Stimulated activated CD8-positive, alpha-beta memory T cell treated with anti-CD3 and anti-CD28 coated beads, Interleukin-15, amount 100 ng/mL, for 1 hour (primary cell): Measurements from ENCODE around the gene TKTL1.
A peak's percentile ranks its signal among the peaks of the same experiment; 100 is the strongest.
"Not testable (repeated sequence)": the region's sequence is repeated elsewhere in the genome, so short reads cannot be mapped to it uniquely, and the experiment has no call there.

ENCODE experiments used
- DNase-seq: peaks from one replicate; pipeline ENCODE4 v3.0.0-alpha.2; 2020; ENCODE audit warnings: low read depth

TKTL1 gene, protein sequence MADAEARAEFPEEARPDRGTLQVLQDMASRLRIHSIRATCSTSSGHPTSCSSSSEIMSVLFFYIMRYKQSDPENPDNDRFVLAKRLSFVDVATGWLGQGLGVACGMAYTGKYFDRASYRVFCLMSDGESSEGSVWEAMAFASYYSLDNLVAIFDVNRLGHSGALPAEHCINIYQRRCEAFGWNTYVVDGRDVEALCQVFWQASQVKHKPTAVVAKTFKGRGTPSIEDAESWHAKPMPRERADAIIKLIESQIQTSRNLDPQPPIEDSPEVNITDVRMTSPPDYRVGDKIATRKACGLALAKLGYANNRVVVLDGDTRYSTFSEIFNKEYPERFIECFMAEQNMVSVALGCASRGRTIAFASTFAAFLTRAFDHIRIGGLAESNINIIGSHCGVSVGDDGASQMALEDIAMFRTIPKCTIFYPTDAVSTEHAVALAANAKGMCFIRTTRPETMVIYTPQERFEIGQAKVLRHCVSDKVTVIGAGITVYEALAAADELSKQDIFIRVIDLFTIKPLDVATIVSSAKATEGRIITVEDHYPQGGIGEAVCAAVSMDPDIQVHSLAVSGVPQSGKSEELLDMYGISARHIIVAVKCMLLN

DNA sequence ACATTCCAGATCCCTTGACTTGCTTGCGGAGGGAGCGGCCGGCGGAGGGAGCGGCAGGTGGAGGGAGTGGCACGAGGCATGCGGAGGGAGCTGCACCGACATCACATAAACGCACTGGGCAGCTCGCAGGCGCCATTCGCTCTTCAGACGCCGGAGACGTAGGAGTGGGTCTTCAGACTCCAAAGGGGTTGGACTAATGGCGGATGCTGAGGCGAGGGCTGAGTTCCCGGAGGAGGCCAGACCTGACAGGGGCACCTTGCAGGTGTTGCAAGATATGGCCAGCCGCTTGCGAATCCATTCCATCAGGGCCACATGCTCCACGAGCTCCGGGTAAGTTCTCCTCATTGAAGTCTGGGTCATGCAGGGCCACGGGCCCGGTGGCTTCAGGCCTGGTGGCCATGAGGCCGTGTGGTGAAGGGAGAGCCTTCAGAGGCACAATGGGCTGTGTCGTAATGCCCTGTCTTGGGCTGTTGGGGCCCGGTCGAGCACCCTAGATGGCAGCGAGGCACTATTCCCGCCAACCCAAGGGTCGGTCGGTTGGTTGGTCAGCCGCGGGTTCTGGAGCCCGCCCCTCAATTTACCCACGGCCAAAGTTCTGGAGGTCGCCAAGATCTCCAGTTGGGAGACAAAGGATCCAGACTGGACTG is at the start of gene TKTL1:
Gene TKTL1, plus strand, starts transcription at position 132 of the 647 bp plus-strand sequence. Its CDS starts 65 bp downstream, at position 197.
- no peak for DNase-seq

DNA sequence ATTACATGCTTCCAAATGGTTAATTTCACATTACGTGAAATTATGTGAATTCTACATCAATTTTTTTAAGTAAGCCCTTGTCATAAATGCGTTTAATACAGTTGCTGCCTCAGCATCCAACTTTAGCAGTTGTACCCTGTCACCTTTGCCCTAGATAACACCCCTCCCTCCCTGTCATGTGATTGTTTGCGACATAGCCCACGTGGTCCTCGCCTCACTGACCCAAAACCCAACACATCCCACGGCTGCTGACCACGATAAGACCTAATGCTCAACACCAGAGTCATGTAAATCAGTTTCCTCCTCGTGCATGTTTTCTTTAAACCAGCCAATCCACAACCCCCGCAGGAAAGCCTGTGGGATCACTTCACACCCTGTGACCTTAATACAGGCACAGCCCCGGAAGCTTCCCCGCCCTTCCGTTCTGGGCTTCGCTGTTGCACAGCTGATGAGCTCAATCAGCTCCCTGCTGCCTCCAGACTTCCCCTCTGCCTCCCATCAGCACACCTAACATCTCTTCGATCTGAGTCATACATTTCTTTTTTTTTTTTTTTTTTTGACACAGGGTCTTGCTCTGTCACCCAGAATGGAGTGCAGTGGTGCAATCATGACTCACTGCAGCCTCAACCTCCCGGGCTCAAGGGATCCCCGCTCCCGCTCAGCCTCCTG is 48.1 kb upstream of the TKTL1 start:
- DNase-seq, result not testable (repeated sequence)

DNA sequence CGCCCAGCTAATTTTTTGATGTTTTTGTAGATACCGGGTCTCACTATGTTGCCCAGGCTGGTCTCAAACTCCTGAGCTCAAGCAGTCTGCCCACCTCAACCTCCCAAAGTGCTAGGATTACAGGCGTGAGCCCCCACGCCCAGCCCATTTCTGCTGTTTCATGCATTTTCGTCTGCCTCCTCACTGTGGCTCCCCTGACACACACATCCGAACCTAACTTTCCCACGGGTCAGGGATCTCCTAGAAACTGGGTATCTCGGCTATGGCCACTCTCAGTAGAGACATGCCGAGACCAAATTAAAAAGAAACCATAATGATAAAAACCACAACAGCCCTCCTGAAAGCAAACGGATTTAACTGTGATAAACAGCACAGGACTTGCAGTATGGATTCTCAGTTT is 47.5 kb upstream of the TKTL1 start:
- DNase-seq, result not testable (repeated sequence)

DNA sequence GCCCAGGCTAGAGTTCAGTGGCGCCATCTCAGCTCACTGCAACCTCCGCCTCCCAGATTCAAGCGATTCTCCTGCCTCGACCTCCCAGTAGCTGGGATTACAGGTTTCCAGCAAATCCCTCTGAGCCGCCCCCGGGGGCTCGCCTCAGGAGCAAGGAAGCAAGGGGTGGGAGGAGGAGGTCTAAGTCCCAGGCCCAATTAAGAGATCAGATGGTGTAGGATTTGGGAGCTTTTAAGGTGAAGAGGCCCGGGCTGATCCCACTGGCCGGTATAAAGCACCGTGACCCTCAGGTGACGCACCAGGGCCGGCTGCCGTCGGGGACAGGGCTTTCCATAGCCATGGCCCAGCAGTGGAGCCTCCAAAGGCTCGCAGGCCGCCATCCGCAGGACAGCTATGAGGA is 38.3 kb upstream of the TKTL1 start, which contains the start of gene OPN1MW3:
Gene OPN1MW3, plus strand, starts transcription at position 301 of the 400 bp plus-strand sequence. Its CDS starts 38 bp downstream, at position 339.
- DNase-seq, result not testable (repeated sequence)

DNA sequence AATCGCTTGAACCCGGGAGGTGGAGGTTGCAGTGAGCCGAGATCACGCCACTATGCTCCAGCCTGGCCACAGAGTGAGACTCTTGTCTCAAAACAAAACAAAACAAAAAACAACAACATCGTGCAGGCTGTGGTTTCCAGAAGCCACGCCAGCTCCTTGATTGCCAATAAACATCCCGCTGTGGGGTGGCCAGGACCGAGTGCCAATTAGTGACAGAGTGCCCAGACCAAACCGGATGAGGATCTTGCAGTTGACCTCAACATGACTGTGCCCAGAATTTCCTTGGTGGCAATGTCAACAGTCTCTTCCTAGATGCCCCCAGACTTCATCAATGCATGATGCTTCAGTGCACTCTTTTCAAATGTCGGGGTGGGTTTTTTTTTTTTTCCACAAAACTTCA is 36.9 kb upstream of the TKTL1 start:
- not testable (repeated sequence) for DNase-seq

DNA sequence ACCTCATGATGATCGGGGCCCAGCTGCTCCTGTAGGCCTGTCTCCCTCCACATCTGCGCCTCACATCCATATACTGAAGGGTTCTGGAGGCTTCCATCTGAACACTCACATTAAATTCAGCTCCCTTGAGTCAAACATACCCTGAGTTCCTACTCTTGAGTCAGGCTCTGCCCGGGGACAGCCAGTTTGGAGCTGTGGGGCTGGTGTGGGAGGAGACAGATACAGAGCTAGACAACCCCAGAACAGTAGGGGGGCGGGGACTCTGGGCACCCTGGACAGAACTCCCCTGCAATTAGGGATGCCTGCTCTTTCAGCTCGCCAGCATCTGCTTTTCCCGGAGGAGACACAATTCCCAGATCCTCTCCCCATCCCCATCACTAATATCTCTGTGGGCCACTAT is 32.5 kb upstream of the TKTL1 start:
- not testable (repeated sequence) for DNase-seq

DNA sequence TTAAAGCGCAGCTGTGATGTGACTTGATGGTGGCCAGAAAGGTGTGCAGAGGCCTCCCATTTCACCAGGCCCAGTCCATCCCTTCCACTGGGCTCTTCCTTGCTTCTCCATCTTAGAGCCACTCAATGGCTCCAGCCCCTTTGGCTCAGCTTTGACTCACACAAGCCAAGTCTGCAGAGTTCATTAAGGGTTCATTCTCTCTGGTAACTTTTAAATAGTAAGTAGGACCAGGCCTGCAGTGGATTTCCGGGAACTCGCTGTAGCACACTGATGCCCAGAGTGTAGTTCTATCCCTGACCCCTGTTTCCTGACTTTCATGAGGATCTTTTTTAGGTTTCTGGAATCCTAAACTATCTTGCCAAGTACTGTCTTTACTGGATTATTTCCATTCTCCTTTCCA is 26.4 kb upstream of the TKTL1 start:
- DNase-seq, result not testable (repeated sequence)

GRCh38 chrX:154284489-154285338 is 10.9 kb upstream of the TKTL1 start:
- not testable (repeated sequence) for DNase-seq

DNA sequence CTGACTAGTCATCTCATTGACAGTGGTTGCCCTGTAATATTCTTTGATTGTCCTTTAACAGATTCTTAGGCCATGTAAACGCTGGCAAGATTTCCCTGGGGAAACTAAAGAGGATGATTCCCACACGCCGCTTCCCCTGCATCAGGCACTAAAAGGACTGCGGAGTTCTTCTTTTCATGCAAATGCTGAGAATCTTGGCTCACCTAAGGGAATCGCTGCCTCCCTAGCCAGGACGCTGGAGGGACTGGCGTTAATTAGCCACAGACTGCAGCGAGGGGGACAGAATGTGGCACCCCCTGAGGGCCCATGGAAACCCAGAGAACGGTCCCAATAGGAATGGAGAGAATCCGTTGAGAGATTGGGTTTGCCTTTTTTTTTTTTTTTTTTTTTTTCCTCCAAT is 9.2 kb upstream of the TKTL1 start:
- DNase-seq, result not testable (repeated sequence)

DNA sequence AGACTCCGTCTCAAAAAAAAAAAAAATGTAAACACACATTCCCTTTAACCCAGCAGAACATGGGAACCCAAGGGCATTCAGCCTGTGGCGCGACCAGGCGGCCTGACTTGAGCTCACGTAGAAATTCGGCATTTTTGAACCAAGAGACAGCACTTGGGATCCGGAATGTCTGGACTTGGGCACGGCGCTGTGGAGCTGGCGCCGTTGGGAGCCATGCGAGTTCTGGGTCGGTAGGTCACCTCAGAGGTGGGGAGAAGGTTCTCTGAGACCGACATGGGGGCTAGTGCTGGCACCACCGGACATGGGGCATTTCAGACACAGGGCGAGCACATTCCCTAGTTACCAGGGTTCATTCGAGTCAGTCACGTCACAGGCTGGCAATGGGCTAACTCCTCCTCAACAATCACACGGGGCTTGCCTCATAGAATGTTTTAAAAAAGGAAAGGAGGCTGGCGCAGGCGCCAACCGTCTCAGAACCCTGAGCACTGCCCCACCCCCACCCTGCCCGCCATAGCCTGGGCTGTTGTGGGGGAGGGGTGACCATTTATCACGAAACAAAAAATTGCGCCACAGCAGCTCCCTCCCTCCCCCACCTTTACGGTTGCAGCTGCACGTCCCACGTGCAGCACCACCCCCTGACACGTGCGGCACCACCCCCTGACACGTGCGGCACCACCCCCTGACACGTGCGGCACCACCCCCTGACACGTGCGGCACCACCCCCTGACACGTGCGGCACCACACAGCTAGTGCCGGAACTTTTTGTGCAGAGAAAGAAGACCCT is 612 bp upstream of the TKTL1 start, which contains the start of gene TEX28:
Gene TEX28, minus strand, starts transcription at position 334 of the 784 bp plus-strand sequence. CDS start 3,007 bp downstream, outside the sequence.
- no peak for DNase-seq

GRCh38 chrX:154296731-154297130 is 1.1 kb downstream of the TKTL1 start:
- no peak for DNase-seq

GRCh38 chrX:154298312-154298711 is 2.7 kb downstream of the TKTL1 start:
- DNase-seq, result no peak

DNA sequence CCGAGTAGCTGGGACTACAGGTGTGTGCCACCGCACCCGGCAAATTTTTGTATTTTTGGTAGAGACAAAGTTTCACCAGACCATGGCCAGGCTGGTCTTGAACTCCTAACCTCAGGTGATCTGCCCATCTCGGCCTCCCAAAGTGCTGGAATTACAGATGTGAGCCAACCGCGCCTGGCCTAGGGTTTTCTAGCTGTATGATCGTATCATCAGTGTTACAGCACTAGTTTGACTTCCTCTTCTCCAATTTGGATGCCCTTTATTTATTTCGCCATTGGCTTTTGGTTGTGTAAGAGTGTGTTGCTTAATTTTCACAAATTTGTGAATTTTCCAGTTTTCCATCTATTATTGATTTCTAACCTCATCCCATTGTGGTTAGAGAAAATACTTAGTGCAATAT is 5.2 kb downstream of the TKTL1 start:
- DNase-seq, result no peak

- not testable (repeated sequence) for DNase-seq
These were observed 7.4 kb downstream of the TKTL1 start for GRCh38 chrX:154302998-154303397.

DNA sequence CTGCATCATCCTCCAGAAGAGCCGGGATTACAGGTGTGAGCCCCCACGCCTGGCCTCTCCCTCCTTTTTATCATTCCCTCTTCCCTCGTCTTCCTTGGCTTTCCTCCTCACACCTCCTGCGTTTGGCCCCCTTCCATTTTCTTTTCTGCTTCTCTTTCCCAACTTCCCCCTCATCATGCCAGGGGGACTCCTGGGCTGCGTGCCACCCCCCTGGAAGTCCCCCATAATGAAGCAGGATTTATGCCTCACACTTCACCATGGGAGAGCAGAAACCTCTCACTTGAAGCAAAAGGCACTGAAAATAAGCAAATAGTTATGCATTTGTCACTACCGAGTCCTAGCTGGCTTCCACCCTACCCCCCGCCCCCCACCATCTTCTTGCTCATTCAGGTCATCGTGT is 7.9 kb downstream of the TKTL1 start:
- DNase-seq, result no peak

DNA sequence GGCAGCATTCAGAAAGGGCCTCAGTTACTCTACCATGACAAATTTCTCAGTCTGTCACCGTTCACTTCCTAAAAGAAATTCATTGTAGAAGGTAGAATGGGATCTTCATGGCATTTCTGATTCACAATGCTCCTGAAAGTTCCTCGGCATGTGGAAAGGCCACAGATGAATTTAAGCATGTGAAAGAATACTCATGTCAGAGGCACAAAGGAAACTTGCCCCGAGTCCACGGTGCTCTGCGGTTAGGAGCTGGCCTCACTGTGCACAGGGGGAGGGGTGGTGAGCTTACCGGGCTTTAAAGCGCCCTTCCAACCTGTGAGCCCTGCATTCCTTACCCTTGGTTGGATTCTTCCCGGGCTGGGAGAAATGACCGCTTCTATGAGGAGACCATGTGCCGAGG is 9.3 kb downstream of the TKTL1 start:
- DNase-seq, result no peak

- no peak for DNase-seq
These were observed 10.1 kb downstream of the TKTL1 start for GRCh38 chrX:154305541-154306205.

DNA sequence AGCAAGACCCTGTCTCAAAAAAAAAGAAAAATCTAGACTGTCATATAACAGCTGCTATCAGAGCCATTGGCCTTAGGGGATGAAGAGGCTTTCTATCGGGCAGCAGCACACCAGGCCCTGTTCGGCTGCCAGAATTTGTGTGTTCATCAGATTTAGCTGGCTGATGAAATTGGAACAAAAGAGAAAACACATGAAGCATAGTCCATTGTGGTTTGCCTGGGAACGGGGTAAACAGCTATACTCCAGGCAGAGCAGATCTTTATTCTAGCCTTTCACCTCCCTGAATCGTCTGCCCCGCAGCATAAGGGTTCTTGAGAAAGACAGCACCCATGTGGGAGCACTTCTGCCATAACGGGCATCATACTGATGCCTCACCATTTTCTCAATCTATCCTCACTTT is 11.6 kb downstream of the TKTL1 start:
- DNase-seq, result no peak

DNA sequence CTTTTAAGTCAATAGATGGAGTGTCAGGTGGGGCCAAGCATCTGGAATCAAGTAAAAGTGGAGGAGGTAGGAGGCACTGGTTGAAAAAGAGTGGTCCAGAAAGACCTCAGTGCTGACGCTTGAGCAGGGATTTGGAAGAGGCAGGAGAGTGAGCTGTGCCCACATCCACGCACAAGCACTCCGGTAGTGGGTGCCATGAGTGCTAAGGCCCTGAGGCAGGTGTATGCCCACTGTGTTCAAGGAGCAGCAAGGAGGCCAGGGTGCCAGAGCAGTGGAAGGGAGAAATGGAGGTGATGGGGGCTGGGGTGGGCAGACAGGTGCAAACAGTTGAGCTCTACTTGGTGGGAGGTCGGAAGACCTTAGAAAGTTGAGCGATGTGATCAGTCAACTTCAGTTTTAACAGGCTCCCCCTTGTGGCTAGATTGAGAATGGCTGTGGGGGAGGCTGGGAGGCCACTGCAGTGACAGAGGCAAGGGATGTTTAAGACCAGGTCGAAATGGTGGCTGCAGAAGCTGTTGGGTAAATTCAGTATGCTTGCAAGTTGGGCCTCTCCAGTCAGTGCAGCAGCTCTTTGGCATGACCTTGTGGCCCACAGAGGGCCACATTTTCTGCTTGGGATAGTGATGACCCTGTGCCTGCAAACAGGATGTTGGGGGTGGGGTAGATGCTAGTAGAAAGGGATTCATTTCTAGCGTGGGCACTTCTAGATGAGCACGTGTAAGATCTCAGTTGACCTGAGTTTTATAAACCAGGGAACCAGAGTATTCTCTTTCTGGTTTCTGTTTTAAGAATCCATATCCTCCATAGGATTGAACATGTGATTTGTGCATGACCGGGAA is 12.7 kb downstream of the TKTL1 start:
- peak; percentile 63 for DNase-seq
